Measurements from ENCODE around the gene METAP1D.
A peak's percentile ranks its signal among the peaks of the same experiment; 100 is the strongest.

Gene METAP1D

DNA sequence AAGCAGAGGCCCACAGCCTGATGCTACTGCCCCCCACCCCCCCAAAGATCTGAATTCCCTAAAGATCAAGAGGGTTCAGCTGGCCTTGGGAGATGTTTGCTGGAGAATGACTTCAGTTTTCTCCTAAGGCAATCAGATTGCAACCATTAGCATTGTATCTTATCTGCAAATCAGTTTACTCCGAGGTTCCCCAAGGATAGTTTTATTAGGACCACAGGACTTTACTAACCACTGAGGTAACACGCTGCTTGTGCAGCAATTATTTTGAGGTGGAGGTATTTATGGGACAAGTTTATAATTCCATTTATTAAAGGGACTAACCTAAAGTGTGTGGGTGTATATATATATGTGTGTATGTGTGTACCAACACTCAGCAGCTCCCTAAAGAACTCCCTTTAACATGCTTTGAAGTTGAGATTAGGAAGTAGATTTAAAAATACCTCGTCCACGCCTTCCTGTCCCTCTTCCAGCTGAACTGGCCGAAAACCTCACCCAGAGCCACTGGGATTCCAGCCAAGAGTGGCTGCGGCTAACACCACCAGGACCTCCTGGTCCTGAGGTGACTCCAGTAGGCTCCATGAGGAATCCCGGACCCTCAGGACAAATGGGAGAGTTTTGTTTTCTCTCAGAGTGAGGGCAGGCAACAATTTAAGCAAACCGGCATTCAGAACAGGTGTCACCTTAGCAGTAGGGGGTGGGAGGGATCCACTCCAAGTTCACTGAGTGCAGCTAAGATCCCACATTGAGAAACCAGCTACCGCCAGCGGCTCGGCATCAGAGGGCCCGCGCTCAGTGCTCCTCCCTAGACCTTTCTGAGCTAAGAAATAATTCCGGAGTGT lies 82.6 kb downstream of the METAP1D start:
- DNase-seq: no peak

DNA sequence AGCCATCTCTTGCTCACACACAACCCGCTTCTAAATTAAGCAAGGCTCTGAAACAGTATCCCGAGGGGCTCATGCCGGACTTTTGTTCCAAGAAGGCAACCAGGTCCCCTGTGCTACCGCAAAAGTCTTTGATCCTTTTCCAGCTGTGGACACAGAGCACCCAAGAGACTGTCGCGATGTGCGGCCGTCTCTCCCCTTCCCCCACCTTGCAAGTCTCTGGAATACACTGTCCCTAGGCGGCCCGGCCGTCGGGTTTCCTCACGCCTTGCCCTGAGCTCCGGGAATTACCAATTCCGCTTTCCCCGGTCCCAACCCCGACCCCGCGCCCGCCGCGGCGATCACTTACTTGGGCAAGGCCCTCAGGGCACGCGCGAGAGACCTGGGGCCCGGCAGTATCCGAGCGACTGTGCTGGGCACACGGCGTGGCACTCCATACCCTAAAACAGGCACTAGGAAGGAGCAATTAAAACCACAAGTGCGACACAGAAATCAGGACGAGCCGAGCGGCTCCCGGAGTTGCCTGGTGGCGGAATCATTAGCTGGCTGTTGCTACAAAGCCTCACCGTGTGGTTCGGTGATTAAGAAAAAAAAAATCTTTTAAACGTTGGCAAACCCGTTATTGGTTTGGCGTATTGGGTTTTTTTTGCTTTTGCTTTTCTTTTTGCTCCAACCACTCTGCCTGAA lies 83.3 kb downstream of the METAP1D start:
- no peak for DNase-seq

DNA sequence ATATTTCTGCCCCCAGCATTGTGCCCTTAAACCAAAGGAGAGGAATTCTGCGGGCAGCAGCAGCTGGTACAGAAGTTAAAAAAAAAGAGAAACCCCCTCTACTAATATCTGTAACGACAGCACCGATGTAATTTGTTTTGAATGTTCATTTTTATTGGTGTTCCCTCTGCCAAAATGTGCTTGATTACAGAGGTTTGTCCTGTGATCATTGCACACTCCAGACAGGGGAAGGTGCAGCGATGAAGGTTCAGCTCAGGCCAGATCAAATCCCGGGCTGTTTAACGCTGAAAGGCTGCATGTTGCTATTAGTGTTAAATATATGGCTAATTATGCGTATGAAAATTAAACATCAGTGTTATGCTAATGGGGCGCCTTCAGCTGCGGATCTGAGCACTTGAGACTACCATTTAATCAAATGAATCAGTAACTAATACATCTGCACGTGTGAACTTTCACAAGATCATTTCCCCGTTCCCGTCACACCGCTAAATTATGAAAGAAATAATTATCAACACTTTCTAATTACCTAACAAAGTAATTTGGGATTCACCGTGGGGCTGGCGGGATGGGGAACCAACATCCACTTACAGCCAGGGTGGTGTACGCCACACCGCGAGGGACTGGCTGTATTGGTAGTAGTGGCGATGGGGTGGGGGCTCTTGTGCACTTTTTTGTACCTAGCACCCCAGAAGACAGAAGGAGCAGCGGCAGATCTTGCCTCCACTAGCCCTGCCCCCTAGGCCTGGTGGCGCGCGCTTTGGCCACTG lies 84.1 kb downstream of the METAP1D start:
- DNase-seq: no peak

DNA sequence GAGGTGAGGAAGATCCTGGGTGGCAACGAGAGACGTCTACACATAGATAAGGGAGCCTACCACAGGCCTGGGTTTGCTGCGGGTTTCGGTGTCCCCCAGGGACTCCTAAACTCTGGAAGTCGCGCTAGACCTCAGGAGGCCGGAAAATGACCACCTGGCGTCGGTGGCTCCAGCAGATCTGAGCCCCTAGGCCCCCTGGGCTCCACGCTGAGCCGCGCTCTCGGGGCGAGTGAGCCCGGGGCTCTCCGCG lies 84.6 kb downstream of the METAP1D start:
- DNase-seq: no peak

DNA sequence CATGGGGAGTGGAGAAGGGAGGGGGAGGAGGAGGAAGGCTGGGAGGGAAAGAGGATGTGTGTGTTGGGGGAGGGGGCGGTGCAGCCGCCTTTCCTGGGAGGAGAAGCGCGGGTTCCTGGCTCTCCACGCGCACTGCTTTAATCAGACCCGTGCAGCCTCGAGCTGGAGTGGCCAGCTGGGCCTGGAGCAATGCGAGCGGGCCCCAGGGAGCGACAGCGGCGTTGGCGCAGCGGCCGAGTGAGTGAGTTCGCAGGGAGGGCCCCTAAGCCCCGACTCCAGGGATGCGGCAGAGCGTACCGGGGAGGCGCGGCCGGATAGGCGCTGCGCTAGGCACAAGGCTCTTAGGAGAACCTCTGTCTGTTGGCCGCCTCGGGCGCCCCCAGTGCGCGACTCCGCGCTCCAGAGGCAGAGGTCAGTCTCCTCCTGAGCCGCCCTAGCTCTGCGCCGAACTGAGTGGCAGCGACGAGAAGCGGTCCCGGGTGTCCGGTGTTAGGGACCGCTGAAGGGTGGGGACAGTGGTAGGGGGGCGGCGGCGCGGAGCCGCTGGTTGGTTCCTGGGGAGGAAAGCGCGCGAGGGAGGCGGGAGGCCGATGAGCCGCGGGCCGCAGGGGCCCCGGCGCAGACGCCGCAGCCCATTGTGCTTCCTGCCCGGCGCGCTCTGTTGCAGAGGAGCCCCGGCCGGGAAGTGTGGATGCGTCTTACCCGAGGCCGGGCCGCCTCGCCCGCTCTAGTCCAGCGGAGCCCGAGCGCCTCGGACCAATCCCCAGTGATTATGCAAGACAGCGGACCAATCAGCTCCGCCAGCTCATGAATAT lies 85.1 kb downstream of the METAP1D start:
- DNase-seq: peak; percentile 84

DNA sequence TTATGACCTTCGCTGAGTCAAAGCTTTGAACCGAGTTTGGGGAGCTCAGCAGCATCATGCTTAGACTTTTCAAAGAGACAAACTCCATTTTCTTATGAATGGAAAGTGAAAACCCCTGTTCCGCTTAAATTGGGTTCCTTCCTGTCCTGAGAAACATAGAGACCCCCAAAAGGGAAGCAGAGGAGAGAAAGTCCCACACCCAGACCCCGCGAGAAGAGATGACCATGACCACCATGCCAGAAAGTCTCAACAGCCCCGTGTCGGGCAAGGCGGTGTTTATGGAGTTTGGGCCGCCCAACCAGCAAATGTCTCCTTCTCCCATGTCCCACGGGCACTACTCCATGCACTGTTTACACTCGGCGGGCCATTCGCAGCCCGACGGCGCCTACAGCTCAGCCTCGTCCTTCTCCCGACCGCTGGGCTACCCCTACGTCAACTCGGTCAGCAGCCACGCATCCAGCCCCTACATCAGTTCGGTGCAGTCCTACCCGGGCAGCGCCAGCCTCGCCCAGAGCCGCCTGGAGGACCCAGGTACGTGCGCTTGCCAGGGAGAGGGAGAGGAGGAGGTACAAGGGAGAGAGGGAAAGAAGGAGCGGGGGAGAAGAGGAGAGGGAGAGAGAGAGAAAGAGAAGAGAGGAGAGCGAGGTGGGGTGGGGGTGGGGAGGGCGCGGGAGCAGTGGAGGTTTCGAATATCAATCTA lies 85.9 kb downstream of the METAP1D start, which contains the start of gene DLX1:
Gene DLX1, plus strand, starts transcription at position 48 of the 700 bp plus-strand sequence. Its CDS starts 171 bp downstream, at position 219.
- DNase-seq: no peak

DNA sequence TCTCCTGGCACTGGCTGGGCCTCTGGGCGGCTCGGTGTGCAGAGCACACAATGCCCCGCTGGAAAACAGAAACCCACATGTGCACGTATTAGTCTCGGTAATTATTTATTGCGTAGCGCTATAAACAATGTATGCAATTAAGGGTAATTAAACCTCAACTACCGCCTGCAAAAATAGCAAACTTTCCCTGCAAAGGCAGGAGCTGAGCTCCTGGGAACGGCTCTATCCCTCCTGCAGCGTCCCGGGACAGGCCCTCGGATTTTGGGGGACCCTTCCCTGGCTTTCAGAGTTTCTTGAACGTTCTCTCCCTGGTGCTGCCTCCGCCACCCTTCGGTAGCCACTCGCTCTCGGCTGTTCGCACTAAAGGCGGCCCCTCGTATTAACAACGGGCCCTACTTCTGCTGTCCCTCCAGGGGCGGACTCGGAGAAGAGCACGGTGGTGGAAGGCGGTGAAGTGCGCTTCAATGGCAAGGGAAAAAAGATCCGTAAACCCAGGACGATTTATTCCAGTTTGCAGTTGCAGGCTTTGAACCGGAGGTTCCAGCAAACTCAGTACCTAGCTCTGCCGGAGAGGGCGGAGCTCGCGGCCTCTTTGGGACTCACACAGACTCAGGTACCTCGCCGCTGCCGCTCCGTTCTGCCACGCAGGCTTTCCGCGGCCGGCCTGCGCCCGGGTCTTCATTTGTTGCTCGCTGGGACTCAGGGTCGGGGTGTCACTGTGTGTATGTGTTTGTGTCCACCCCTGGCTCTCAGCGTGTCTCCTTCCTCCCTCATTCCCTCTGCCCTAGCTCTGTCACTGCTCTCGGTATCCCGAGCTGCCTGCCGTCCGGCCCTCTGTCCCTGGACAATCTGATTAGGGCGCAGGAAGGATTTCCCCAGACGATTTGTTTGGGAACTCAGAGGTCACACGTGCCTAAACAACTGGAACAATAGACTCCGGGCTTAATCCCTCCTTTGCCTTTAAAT lies 86.8 kb downstream of the METAP1D start:
- DNase-seq: peak; percentile 85

DNA sequence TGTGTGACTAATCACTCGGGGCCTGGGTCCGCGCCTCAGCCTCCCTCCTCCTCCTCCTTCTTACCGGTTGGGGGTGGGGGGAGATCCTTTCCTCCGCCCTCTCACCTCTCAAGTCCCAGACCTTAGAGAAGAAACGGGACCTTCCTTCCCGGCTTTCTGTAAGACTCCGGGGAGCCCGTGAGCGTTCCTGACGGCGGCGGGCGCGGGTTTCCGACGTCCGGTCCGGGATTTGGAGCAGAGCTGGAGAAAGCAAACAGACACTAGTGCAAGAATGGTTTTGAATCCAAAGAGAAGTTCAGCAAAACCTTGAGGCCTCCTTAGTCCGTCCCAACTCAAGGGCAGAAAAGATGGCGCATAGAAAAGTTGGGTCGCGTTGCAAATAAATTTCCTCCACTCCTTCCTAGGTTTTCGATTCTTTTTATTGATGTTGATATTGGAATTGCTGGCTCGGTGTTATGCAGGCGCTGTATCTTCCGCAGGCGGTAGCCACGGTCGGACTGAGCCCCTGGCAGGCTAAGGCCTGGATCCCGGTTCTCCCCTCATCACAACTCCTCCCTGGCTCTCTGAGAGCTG lies 87.5 kb downstream of the METAP1D start:
- no peak for DNase-seq

DNA sequence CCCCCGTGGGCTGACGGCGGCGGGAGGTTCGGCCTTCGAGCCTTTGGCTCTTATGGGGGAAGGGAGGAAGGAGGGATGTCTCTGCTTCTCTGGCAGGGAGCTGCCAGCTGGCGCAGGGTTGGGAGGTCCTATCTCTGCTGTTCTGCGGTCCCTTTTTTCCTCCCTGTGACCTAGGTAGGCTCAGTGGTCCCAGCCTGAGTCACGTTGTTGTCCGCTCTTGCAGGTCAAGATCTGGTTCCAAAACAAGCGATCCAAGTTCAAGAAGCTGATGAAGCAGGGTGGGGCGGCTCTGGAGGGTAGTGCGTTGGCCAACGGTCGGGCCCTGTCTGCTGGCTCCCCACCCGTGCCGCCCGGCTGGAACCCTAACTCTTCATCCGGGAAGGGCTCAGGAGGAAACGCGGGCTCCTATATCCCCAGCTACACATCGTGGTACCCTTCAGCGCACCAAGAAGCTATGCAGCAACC lies 88.1 kb downstream of the METAP1D start:
- DNase-seq: no peak

DNA sequence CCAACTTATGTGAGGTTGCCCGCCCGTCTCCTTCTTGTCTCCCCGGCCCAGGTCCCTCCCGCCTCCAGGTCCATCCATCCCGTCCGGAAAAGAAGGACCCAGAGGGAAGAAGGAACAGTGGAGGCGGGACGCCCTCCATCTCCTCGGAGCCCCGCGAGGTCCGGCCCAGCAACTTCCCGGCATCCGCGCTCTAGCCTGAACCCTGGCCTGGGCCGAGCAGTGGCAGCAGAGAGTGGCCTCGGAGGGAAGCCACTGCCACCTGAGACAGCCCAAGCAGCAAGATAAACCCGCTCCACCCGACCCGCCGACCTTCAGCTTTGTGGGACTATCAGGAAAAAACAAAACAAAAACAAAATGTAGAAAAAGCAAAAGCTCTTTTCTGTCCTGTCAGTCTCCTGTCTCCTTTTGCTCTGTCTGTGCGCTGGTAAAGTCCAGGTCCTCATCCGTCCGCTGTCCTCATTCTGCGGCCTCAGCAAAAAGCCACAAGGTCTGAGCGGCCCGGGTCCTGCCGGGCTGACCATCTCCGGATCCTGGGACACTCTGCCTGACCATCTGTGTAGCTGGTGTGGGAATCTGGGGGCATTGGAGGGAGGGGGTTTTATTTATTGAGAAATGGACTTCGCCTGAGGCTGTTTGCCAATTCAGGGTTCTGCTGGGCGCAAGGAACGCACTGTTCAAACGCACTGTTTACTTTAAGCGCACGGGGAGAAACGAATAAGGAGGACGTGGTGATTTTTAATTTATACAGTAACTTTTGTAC lies 88.7 kb downstream of the METAP1D start:
- DNase-seq: no peak

DNA sequence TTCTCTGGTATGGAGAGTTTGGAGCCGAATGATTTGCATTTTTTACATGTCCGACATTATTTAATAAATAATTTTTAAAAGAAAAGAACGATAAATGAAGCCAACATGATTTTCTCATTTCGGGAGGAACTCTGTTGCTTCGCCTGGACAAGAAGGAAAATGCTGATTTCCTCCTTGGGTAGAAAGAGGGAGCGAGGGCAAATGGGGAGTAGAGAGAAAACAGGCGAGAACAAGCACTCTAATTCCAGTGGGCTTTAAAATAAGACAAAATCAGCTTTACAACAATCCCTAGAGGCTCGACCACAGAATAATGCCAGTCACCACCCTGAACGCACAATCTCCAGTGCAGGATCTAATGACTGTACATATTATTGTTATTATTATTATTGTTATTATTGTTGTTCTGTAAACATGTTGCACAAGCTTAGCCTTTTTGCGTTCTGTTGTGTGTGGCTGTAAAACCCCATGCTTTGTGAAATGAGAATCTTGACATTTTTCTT lies 89.3 kb downstream of the METAP1D start:
- no peak for DNase-seq

DNA sequence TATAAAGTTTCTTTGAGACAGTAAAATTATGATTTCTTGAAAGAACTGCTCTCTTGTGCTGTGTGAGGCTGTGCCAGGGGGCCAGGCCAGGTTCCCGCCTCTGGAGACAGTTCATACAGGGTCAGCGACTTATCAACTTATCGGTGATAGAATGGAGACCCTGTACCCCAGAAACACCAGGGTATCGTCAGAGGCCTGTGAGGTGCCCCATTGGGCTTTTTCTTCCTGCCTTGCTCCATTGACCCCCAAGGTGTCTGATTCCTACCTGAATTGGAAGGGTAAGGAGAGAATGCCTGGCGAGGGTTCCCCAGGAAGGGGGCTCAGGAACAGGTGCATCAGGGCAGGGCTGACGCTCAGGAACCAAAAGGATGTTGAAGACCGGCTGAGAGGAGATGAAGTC lies 89.9 kb downstream of the METAP1D start:
- no peak for DNase-seq

DNA sequence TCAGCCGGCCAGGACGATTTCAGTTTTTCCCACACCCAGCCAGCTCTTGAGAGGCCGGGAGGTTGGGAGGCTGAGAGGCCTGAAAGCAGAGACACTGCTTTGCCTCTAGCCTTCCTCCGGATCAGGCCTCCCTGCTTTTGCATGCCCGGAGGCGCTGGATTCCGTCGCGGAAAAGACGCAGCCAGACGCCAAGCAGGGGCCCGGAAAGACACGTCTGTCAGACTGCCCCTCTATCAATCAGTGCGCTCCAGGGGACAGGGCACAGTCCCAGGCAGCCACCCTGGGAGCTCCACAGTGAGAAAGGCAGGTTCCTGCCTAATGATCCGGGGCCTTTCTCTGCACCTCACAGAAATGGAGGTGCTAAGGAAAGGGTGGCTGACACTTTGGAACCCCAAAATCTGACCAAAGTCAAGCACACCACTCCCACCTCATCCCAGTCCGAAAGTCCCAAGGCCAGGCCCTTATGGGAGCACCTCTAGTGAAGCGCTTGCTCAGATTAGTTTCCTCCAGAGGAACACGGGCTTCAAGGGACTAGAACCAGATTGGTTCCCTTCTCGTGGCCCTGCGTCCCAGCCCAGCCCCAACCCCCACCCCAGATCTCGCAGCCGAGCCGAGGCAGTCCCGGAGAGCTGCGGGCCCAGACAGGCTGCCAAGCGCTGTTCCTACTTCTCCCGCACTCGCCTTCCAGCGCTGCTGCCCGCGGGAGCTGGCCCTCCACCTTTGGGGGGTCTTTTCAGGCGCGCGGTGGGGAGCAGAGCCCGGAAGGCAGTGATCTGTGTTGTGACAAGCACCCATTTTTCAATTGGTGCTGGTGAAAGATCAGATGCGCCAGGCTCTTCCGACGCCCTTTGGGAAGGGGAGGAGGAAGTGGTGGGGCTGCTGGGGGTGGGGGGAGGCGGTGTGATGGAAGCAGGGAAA lies 90.5 kb downstream of the METAP1D start:
- no peak for DNase-seq

DNA sequence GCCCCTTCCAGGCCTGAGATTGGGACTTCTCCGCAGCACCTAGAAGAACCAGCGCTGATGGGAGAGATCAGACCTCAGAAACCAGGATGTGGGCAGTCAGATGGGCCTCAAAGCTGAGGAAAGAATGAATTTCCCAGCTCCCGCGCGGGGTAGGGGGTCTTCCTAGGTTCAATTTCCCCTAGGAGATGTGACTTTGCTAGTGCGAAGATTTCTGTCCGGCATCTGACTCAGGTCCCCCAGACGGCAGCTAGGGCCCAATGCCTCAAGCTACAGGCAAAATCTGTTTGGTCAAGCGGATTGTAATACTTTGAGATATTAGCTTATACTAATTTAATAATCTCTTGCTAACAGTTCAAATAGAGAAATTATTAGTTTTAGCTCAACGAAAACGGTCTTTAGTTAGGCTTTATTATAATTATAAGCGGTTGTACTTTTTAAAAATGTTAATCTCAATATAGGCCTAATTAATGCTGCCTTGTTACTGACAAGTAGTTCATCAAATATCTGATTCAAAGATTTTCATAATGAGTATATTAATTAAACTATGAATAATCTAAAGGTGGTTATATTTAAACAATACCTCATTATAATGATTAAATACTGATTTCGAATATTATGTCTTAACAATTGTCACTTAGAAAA lies 91.4 kb downstream of the METAP1D start:
- DNase-seq: no peak

DNA sequence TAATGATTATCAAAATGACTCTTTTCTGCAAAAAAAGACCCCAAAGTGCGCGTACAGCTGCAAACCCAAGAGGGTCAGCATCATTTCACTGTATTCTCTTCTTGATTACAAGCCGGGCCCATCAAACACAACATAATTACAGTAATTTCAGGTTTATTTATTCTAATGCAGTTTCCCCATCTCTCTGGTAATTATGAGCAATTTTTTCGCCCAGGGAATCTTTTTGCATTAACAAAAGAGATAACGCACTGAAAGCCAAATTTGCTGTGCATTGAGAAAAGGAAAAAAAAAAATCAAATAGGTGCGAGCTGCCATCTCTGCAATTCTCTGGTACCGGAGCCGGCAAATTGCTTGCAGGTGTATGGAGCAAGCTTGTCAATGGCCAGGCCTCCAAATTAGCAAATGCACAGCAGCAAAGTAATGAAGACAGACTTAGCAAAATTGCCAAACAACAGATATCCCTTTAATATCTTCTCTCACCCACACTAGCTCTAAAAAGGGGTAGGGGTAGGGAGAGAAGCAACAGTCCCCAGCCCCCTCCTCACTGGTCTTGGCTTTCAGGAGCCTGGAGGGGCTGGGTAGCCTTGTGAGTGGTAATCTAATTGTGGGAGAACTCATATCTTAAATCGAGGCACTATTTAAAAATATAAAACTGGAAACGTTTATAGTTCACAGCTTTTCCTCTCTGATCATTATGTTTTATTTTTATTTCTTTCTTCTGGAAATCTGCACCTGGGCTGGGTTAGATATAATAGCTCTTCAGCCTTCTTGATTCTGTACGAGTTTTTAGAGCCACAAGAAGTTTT lies 92.2 kb downstream of the METAP1D start:
- no peak for DNase-seq

DNA sequence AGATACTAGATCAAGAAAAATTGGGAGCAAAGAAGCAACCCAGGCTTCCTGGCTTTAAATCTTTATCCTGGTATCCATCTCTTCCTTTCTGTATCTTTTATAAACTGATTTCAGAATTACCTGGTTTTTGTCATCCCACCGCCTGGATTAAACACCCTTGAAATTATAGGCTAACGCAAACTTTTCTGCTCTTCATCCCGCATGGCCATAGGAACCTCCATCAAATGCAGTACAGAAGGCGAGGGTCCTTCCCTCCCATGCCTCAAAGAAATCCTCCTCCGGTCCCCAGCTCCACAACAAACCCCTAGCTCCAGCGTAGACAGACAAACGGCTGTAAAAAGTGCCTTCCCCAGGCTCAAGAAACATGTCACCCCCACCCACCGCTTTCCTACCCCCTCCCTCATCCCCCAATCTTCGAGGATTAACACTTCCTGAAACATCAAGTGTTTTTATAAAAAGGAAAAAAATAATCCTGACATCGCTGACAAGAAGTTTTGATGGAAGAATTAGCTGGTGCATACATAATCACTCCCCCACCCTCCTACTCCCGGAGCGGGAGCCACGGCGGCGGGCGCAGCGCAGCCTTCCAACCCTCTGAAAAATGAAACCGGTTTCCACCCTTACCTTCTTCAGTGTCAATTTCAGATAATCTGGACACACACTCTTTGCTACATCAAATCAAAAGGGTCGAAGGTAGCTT lies 93.1 kb downstream of the METAP1D start:
- no peak for DNase-seq
